ELF-1 (cell line): ENCODE measurements around the gene FUT7.

Experiments
- DNase-seq: peaks from one replicate; pipeline ENCODE4 v3.0.0-alpha.2; 2016; ENCODE audit warnings: low read depth, low spot score

FUT7 gene

GRCh38 chr9:137018761-137019559 is 12.9 kb downstream of the FUT7 start:
- DNase-seq: no peak

- no peak for DNase-seq
These were observed 13.9 kb downstream of the FUT7 start for GRCh38 chr9:137017791-137018497.

- no peak for DNase-seq
These were observed 14.8 kb downstream of the FUT7 start for GRCh38 chr9:137017071-137017470.

GRCh38 chr9:137016436-137016835 is 15.5 kb downstream of the FUT7 start:
- DNase-seq: no peak

- no peak for DNase-seq
These were observed 15.9 kb downstream of the FUT7 start for GRCh38 chr9:137015976-137016375.

- no peak for DNase-seq
These were observed 16.4 kb downstream of the FUT7 start for GRCh38 chr9:137015540-137015930.

GRCh38 chr9:137014776-137015539 is 16.9 kb downstream of the FUT7 start:
- no peak for DNase-seq

GRCh38 chr9:137014166-137014565 is 17.7 kb downstream of the FUT7 start:
- no peak for DNase-seq

- no peak for DNase-seq
These were observed 18.3 kb downstream of the FUT7 start for GRCh38 chr9:137013571-137013940.

GRCh38 chr9:137012694-137013570 is 19.0 kb downstream of the FUT7 start:
- DNase-seq: no peak

GRCh38 chr9:137011907-137012675 is 19.8 kb downstream of the FUT7 start:
- DNase-seq: no peak

- no peak for DNase-seq
These were observed 20.7 kb downstream of the FUT7 start for GRCh38 chr9:137011156-137011555.

- DNase-seq: no peak
These were observed 21.8 kb downstream of the FUT7 start for GRCh38 chr9:137009938-137010732.

GRCh38 chr9:137009217-137009616 is 22.7 kb downstream of the FUT7 start:
- DNase-seq: no peak

- no peak for DNase-seq
These were observed 23.6 kb downstream of the FUT7 start for GRCh38 chr9:137008312-137008711.

GRCh38 chr9:137007816-137008270 is 24.0 kb downstream of the FUT7 start:
- no peak for DNase-seq

- DNase-seq: no peak
These were observed 24.6 kb downstream of the FUT7 start for GRCh38 chr9:137007108-137007815.

GRCh38 chr9:137006116-137007003 is 25.5 kb downstream of the FUT7 start:
- DNase-seq: no peak
